ENCODE measurements around the gene PTPRE.

Gene PTPRE

DNA sequence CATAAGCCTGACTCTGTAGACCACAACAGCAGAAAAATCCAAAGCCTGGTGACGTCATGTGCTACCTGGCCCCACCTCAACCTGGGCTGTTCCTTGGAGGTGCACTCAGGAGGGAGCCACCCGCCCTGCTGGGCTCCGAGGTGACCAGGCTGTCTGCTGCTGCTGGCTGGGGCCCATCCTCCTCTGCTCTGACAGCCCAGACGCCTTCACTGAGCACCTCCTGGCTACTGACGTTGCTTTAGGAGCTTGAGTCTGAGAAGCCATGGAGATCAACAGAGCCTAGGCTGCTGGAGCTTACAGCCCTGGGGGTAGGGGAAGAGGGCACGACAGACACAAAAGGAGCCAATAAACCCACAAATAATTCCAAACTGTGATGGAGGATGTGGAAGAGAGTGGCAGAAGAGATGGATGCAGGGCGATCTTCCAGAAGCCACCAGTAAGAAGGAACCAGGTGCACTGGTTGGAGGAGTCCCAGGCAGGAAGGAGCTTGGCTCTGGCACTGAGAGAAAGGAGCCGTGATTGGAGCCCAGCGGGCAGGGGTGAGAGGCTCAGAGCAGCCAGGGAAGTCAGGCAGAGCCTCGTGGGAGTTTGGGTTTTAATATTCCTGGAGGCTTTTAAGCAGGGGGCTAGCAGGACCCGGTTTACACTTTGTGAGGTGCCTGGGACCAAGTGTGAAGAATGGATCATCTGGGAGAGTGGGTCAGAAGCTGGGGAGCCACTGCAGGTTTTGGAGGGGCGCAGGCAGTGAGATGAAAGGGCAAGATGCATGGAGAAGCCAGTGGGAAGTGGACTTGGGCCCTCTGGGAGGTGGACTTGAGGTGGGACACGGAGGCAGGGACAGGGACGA, 1.7 kb upstream of the PTPRE start:
- TF ChIP-seq TAF1 (IDR thresholded peaks at IDR 0.05; ENCODE audit: borderline replicate concordance, insufficient read depth, low read length) (no peak), POLR2AphosphoS5 (IDR thresholded peaks at IDR 0.05; ENCODE audit: low read depth, low read length) (no peak), FOXP2 (optimal IDR thresholded peaks at IDR 0.05; ENCODE audit: borderline replicate concordance, extremely low read depth, extremely low read length, insufficient read depth) (no peak), SIN3A (IDR thresholded peaks at IDR 0.05; ENCODE audit: borderline replicate concordance, insufficient read depth, low read length) (no peak)
- TF ChIP-seq, protein P1, sequence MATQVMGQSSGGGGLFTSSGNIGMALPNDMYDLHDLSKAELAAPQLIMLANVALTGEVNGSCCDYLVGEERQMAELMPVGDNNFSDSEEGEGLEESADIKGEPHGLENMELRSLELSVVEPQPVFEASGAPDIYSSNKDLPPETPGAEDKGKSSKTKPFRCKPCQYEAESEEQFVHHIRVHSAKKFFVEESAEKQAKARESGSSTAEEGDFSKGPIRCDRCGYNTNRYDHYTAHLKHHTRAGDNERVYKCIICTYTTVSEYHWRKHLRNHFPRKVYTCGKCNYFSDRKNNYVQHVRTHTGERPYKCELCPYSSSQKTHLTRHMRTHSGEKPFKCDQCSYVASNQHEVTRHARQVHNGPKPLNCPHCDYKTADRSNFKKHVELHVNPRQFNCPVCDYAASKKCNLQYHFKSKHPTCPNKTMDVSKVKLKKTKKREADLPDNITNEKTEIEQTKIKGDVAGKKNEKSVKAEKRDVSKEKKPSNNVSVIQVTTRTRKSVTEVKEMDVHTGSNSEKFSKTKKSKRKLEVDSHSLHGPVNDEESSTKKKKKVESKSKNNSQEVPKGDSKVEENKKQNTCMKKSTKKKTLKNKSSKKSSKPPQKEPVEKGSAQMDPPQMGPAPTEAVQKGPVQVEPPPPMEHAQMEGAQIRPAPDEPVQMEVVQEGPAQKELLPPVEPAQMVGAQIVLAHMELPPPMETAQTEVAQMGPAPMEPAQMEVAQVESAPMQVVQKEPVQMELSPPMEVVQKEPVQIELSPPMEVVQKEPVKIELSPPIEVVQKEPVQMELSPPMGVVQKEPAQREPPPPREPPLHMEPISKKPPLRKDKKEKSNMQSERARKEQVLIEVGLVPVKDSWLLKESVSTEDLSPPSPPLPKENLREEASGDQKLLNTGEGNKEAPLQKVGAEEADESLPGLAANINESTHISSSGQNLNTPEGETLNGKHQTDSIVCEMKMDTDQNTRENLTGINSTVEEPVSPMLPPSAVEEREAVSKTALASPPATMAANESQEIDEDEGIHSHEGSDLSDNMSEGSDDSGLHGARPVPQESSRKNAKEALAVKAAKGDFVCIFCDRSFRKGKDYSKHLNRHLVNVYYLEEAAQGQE (IDR thresholded peaks at IDR 0.05; ENCODE audit: insufficient read depth in 1 of 2, low read depth in 2 of 2, low read length in 2 of 2): no peak

DNA sequence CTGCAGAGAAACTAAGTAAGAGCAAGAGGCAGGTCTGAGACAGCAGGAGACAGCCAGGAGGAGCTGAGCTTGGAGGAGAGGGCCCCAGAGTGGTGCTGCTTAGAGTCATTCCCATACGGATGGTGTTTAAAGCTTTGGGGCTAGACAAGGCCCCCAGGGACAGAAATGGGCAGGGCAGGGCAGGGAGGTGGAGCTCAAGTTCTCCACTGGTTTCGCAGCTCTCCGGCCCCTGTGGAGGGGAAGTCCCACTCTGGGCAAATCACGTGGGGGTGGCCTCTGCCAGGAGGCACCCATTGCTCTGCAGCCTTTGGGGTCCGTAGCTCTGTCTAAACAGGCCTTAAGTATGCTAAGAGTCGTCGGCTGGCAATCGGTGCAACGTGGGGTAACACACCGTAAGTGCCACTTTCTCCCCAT, 1.0 kb upstream of the PTPRE start:
- no peak for TF ChIP-seq TAF1 (IDR thresholded peaks at IDR 0.05; ENCODE audit: borderline replicate concordance, insufficient read depth, low read length)
- TF ChIP-seq SIN3A (IDR thresholded peaks at IDR 0.05; ENCODE audit: borderline replicate concordance, insufficient read depth, low read length): no peak
- no peak for TF ChIP-seq POLR2AphosphoS5 (IDR thresholded peaks at IDR 0.05; ENCODE audit: low read depth, low read length)
- TF ChIP-seq, protein P1 (IDR thresholded peaks at IDR 0.05; ENCODE audit: insufficient read depth in 1 of 2, low read depth in 2 of 2, low read length in 2 of 2): no peak
- no peak for TF ChIP-seq FOXP2 (optimal IDR thresholded peaks at IDR 0.05; ENCODE audit: borderline replicate concordance, extremely low read depth, extremely low read length, insufficient read depth)

DNA sequence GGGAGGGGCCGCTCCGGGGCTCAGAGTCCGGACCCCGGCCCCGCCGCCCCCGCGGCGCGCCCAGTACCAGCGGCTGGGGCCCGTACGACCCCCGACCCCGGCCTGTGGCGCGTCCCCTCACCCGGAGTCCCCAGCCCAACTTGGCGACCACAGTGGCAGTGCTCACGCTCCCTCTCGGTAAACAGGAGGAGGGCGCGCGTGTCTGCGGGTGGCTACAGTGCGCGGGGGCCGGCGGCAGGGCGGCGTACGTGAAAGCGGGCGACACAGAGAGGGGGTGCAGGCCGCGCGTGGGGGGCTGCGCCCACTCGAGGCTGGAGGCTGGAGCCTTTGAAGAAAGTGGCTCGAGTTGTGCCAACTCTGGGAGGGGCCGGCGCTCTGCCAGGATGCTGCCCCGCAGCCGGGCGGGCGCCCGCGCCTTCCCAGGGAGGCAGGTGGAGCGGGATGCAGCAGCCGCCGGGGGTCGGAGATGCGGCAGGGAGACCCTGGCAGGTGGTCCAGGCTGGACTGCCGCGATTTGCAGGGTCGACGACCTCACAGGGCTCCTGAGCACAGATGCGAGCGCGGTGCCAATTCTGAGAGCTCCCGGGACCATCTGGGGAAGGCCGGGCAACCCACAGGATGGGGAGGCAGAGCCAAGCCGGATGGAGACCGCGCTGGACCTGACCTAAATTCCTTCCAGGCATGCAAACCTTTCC, 655 bp downstream of the PTPRE start:
- TF ChIP-seq TAF1 (IDR thresholded peaks at IDR 0.05; ENCODE audit: borderline replicate concordance, insufficient read depth, low read length) (no peak), POLR2AphosphoS5 (IDR thresholded peaks at IDR 0.05; ENCODE audit: low read depth, low read length) (no peak), FOXP2 (optimal IDR thresholded peaks at IDR 0.05; ENCODE audit: borderline replicate concordance, extremely low read depth, extremely low read length, insufficient read depth) (no peak), SIN3A (IDR thresholded peaks at IDR 0.05; ENCODE audit: borderline replicate concordance, insufficient read depth, low read length) (no peak)
- TF ChIP-seq, protein P1 (IDR thresholded peaks at IDR 0.05; ENCODE audit: insufficient read depth in 1 of 2, low read depth in 2 of 2, low read length in 2 of 2): no peak

DNA sequence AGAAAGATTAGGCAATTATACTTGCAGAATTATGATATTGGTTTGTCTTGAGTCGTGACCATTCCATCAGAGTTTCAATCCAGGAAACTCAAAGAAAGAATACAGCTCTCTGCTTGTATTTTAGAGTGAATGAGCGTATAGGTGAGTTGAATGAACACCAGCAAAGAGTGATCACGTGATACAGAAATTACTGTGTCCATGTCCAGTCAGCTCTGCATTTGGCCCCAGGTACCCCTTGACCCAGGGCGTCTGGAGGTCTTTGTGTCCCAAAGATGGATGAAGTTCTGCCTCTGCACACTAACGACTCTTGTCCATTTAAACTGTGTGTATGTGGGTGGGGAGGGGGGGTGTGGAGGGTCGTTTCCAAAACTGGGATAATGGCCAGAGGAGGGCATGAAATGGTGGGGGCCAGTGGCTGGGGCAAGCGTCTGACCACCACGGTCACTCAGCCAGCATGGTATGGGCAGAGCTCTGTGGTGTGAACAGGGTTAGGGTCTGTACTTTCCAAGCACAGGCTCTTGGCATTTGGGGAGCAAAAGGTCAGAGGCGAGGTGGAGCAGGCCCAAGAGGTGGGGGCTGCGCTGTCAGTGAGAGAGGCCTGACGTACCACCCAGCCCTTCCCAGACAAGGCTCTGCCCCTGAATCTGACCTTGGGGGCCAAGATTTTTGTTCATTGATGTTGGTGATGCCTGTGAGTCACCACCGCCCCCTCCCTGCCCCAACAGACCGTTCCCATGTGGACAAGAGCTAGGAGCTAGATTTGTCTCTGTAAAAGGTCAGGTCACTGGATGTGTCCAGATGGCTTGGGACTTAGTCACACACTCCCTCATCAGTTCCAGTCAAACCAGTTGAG, 1.4 kb downstream of the PTPRE start:
- no peak for TF ChIP-seq SIN3A (IDR thresholded peaks at IDR 0.05; ENCODE audit: borderline replicate concordance, insufficient read depth, low read length)
- no peak for TF ChIP-seq POLR2AphosphoS5 (IDR thresholded peaks at IDR 0.05; ENCODE audit: low read depth, low read length)
- no peak for TF ChIP-seq FOXP2 (optimal IDR thresholded peaks at IDR 0.05; ENCODE audit: borderline replicate concordance, extremely low read depth, extremely low read length, insufficient read depth)
- TF ChIP-seq, protein P1 (IDR thresholded peaks at IDR 0.05; ENCODE audit: insufficient read depth in 1 of 2, low read depth in 2 of 2, low read length in 2 of 2): no peak
- no peak for TF ChIP-seq TAF1 (IDR thresholded peaks at IDR 0.05; ENCODE audit: borderline replicate concordance, insufficient read depth, low read length)

All from PFSK-1 (cell line).